ENCODE results near the gene DEPP1.

Gene DEPP1

GRCh38 chr10:44956226-44956625, 22.4 kb downstream of the DEPP1 start:
- no peak for DNase-seq (ENCODE audit: extremely low read depth in 1 of 2, low read depth in 1 of 2)

GRCh38 chr10:44955413-44956070, 23.1 kb downstream of the DEPP1 start:
- DNase-seq (ENCODE audit: extremely low read depth in 1 of 2, low read depth in 1 of 2), result no peak

- no peak for DNase-seq (ENCODE audit: extremely low read depth in 1 of 2, low read depth in 1 of 2)
Measured at GRCh38 chr10:44954962-44955361, 23.6 kb downstream of the DEPP1 start.

GRCh38 chr10:44954042-44954441, 24.6 kb downstream of the DEPP1 start:
- no peak for DNase-seq (ENCODE audit: extremely low read depth in 1 of 2, low read depth in 1 of 2)

DNA sequence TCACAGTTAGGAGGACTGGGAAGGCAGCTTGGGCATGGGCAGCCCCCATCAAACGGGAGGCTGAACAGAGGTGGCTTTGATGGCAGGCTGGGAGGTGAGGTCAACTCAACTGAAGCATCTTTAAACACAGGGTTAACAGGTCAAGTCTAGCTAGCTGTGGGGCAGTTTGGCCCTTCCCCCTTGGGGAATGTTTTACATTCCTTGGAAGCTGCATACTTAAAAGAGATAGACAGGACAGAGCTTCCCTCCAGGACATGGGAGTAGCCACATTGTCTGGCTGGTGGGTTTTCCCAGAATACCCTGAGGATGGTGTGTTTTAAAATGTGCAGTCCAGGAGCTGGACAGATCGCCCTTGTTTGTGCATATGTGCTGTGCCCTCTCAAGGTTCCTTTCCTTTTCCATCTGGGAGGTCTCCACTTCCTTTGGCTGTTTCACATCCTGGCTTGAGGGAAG, 25.8 kb downstream of the DEPP1 start:
- no peak for DNase-seq (ENCODE audit: extremely low read depth in 1 of 2, low read depth in 1 of 2)

DNA sequence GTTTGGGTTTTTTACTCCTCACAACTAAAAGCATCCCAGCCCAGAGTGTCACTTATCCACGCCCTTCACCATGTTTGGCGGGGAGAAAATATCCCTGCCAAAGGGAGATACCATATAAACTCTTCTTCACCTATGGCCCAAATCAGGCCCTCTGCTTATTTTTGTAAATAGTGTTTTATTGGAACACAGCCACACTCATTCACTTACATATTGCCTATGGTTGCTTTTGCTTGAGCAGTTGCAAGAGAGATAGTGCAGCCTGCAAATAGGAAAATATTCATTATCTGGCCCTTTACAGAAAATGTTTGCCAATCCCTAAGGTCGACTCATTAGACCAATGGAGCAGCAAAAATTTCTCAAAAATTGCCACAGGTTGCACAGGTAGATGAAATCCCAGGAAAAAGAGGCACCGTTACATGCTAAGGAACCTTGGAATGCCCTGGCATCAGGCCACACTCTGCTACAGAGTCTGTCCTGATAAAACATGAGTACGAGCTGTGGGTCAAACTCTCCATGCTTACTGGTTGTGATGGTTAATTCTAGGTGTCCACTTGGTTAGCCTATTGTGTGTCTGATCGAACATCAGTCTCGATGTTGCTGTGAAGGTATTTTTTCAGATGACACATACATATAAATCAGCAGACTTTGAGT, 26.9 kb downstream of the DEPP1 start:
- no peak for DNase-seq (ENCODE audit: extremely low read depth in 1 of 2, low read depth in 1 of 2)

DNA sequence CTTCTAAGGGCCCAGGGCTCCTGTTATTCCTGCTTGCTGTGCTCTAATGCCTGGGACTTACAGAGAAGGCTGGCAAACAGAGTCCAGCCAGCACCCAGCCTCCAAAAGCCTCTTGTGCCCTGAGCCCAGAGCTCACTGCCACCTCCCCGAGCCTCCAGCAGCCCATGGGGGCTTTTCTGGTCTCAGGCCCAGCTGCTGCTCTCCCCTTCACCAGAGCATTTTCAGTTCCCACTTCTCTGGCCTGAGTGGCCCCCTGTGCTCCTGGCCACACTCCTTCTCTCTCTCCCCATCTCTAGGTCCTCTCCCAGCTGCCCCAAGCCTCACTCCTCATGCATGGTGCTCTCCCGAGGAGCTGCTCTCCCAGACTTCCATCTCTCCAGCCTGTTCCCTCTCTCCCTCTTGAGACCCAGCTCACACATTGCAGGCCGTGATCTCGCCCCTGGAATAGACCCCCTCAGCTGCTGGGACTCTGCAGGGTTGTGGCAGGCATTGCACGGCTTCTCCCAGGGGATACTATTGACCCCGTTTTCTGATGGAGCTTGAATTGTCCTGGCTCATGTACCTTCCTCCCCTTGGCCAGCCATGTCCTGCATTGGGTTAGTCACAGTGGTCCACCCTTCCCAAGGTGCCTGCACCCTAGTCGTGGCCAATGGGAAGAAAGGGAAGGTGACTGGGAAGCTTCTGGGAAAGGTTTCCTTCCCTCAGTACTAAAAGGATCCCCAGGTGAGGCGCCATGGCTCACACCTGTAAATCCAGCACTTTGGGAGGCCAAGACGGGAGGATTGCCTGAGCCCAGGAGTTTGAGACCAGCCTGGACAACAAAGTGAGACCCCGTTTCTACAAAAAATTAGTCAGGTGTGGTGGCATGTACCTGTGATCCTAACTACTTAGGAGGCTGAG, 28.0 kb downstream of the DEPP1 start:
- no peak for DNase-seq (ENCODE audit: extremely low read depth in 1 of 2, low read depth in 1 of 2)

- DNase-seq (ENCODE audit: extremely low read depth in 1 of 2, low read depth in 1 of 2), result no peak
Measured at GRCh38 chr10:44949915-44950314, 28.7 kb downstream of the DEPP1 start.

- DNase-seq (ENCODE audit: extremely low read depth in 1 of 2, low read depth in 1 of 2), result no peak
Measured at GRCh38 chr10:44949127-44949802, 29.3 kb downstream of the DEPP1 start.

GRCh38 chr10:44948642-44949041, 30.0 kb downstream of the DEPP1 start:
- no peak for DNase-seq (ENCODE audit: extremely low read depth in 1 of 2, low read depth in 1 of 2)

GRCh38 chr10:44947371-44948152, 31.0 kb downstream of the DEPP1 start:
- DNase-seq (ENCODE audit: extremely low read depth in 1 of 2, low read depth in 1 of 2), result no peak

DNA sequence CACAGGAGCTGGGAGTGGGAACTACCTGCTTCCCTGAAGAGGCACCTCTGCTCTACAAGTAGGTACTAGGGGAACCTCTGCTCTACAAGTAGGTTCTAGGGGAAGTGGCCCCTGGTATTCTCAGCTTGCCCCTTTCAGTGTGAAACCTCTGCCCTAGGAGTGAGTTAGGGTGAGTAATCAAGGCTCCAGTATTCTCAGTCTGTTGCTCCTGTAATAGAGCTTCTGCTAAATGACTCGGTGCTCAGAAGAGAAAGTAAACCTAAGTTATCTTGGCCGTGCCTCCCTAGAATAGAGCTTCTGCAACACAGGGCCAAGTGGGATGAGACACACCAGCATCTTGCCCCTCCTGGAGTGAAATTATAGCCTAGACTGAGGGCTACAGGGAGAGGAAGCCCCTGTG, 32.4 kb downstream of the DEPP1 start:
- no peak for DNase-seq (ENCODE audit: extremely low read depth in 1 of 2, low read depth in 1 of 2)

GRCh38 chr10:44944354-44944753, 34.3 kb downstream of the DEPP1 start:
- DNase-seq (ENCODE audit: extremely low read depth in 1 of 2, low read depth in 1 of 2), result no peak

- DNase-seq (ENCODE audit: extremely low read depth in 1 of 2, low read depth in 1 of 2), result no peak
Measured at GRCh38 chr10:44939691-44940401, 38.8 kb downstream of the DEPP1 start.

- DNase-seq (ENCODE audit: extremely low read depth in 1 of 2, low read depth in 1 of 2), result no peak
Measured at GRCh38 chr10:44938956-44939355, 39.7 kb downstream of the DEPP1 start.

GRCh38 chr10:44937196-44938005, 41.2 kb downstream of the DEPP1 start:
- DNase-seq (ENCODE audit: extremely low read depth in 1 of 2, low read depth in 1 of 2), result no peak

- no peak for DNase-seq (ENCODE audit: extremely low read depth in 1 of 2, low read depth in 1 of 2)
Measured at GRCh38 chr10:44936314-44936975, 42.2 kb downstream of the DEPP1 start.

- no peak for DNase-seq (ENCODE audit: extremely low read depth in 1 of 2, low read depth in 1 of 2)
Measured at GRCh38 chr10:44935966-44936295, 42.7 kb downstream of the DEPP1 start.

Data from stimulated activated CD8-positive, alpha-beta memory T cell treated with anti-CD3 and anti-CD28 coated beads, Interleukin-7, amount 100 ng/mL, for 48 hours (primary cell).